GM23338 (cell line): ENCODE data around the gene BTBD9. TPM values are rescaled to one million over a fixed set of nuclear protein-coding genes. Genes with fewer than 3 reads are reported as not detected.

Experiments used
- ATAC-seq: fragments of 200-7000 bp; cut with Tn5 transposase; 3 replicates; pipeline ENCODE4 v1.9.1; 2020
- DNase-seq: peaks from one replicate; pipeline ENCODE4 v3.0.0-alpha.2; 2015; ENCODE audit warnings: low spot score
- H2AFZ ChIP-seq: fragments of 200-600 bp; sonication (generic); 2 replicates; pipeline ENCODE4 v1.8.0; 2016; ENCODE audit warnings: antibody characterized with exemption, mild to moderate bottlenecking, moderate library complexity
- H3F3A ChIP-seq: fragments of 200-600 bp; sonication (generic); replicated peaks from 2 replicates; pipeline ENCODE4 v1.8.0; 2017; ENCODE audit warnings: antibody characterized with exemption, mixed run types, low read depth
- H3K27ac ChIP-seq: fragments of 200-600 bp; sonication (generic); 2 replicates; pipeline ENCODE4 v1.6.1; 2016; ENCODE audit warnings: low read depth
- H3K27me3 ChIP-seq: fragments of 200-600 bp; sonication (generic); 2 replicates; pipeline ENCODE4 v1.8.0; 2016; ENCODE audit warnings: mild to moderate bottlenecking, mixed run types, moderate library complexity; ENCODE audit not compliant: insufficient read depth
- H3K36me3 ChIP-seq: fragments of 200-600 bp; sonication (generic); 2 replicates; pipeline ENCODE4 v1.8.0; 2016; ENCODE audit warnings: mild to moderate bottlenecking; ENCODE audit not compliant: insufficient read depth
- H3K4me1 ChIP-seq: fragments of 200-600 bp; sonication (generic); 2 replicates; pipeline ENCODE4 v1.8.0; 2016; ENCODE audit warnings: mild to moderate bottlenecking, moderate library complexity; ENCODE audit not compliant: insufficient read depth
- H3K4me2 ChIP-seq: fragments of 200-600 bp; sonication (generic); 2 replicates; pipeline ENCODE4 v1.7.1; 2017; ENCODE audit warnings: mixed run types
- H3K4me3 ChIP-seq: fragments of 200-600 bp; sonication (generic); 2 replicates; pipeline ENCODE4 v1.6.1; 2016; ENCODE audit warnings: mixed run types
- H3K79me2 ChIP-seq: fragments of 200-600 bp; sonication (generic); replicated peaks from 2 replicates; pipeline ENCODE4 v1.8.0; 2017; ENCODE audit warnings: mild to moderate bottlenecking; ENCODE audit not compliant: insufficient read depth
- H3K9me2 ChIP-seq: fragments of 200-600 bp; sonication (generic); 2 replicates; pipeline ENCODE4 v1.8.0; 2017; ENCODE audit not compliant: insufficient read depth
- H4K20me1 ChIP-seq: fragments of 200-600 bp; sonication (generic); replicated peaks from 2 replicates; pipeline ENCODE4 v1.8.0; 2017; ENCODE audit warnings: mild to moderate bottlenecking; ENCODE audit not compliant: insufficient read depth
- H3K27ac Mint-ChIP-seq: 2 replicates; pipeline ENCODE4 v1.8.0; 2020; ENCODE audit warnings: inconsistent platforms, mild to moderate bottlenecking, moderate library complexity, mixed read lengths
- H3K27me3 Mint-ChIP-seq: 3 replicates; pipeline ENCODE4 v1.8.0; 2022; ENCODE audit warnings: low read depth, mild to moderate bottlenecking, moderate library complexity, mixed read lengths, inconsistent platforms; ENCODE audit not compliant: insufficient read depth, poor library complexity
- H3K36me3 Mint-ChIP-seq: 3 replicates; pipeline ENCODE4 v1.8.0; 2021; ENCODE audit warnings: low read depth, mild to moderate bottlenecking, inconsistent platforms, moderate library complexity, mixed read lengths
- H3K4me1 Mint-ChIP-seq: 3 replicates; pipeline ENCODE4 v1.8.0; 2020; ENCODE audit warnings: mild to moderate bottlenecking, inconsistent platforms, mixed read lengths
- H3K4me3 Mint-ChIP-seq: 3 replicates; pipeline ENCODE4 v1.8.0; 2021; ENCODE audit warnings: moderate library complexity, mild to moderate bottlenecking, inconsistent platforms, mixed read lengths
- H3K9me3 Mint-ChIP-seq: 3 replicates; pipeline ENCODE4 v1.8.0; 2020; ENCODE audit warnings: moderate library complexity, mild to moderate bottlenecking, inconsistent platforms, mixed read lengths
- CREB1 ChIP-seq: fragments of 250-450 bp; sonication (Bioruptor Pico); IDR thresholded peaks from 2 replicates; pipeline ENCODE4 v1.5.0; 2020; ENCODE audit warnings: low read depth, mild to moderate bottlenecking, moderate library complexity
- EZH2 ChIP-seq: fragments of 200-600 bp; sonication (generic); IDR thresholded peaks from one replicate; pipeline ENCODE4 v1.8.0; 2017; ENCODE audit warnings: antibody characterized with exemption, mild to moderate bottlenecking, low read depth; ENCODE audit not compliant: unreplicated experiment
- JUNB ChIP-seq: IDR thresholded peaks from one replicate; pipeline ENCODE4 v1.6.1; 2016; ENCODE audit warnings: antibody characterized with exemption; ENCODE audit not compliant: unreplicated experiment
- NANOG ChIP-seq: IDR thresholded peaks from 2 replicates; pipeline ENCODE4 v1.6.1; 2016; ENCODE audit warnings: antibody characterized with exemption, borderline replicate concordance
- POLR2AphosphoS5 ChIP-seq: IDR thresholded peaks from 2 replicates; pipeline ENCODE4 v1.6.1; 2016; ENCODE audit warnings: antibody characterized with exemption, low read depth
- STAT1 ChIP-seq: IDR thresholded peaks from one replicate; pipeline ENCODE4 v1.6.1; 2016; ENCODE audit warnings: antibody characterized with exemption; ENCODE audit not compliant: unreplicated experiment
- ZNF114 ChIP-seq: fragments of 250-450 bp; sonication (Bioruptor Pico); IDR thresholded peaks from 2 replicates; pipeline ENCODE4 v1.5.0; 2020; ENCODE audit warnings: mild to moderate bottlenecking, moderate library complexity
- ZNF331 ChIP-seq: fragments of 250-450 bp; sonication (Bioruptor Pico); IDR thresholded peaks from 2 replicates; pipeline ENCODE4 v1.5.0; 2020; ENCODE audit warnings: low read depth, mild to moderate bottlenecking, moderate library complexity
- polyA plus RNA-seq: library from polyadenylated mRNA; unstranded; fragments of >200 nt; fragmentation: Nextera tagmentation; extraction: Ambion mirVana; gene quantifications from 2 replicates; pipeline ENCODE4 v1.2.1, GENCODE V29; 2016
- total RNA-seq: library from RNA; depleted of rRNA; stranded (reverse); fragments of >200 nt; shearing (Covaris generic); gene quantifications from 2 replicates; pipeline ENCODE4 v1.2.3, GENCODE V29; 2014
- TF ChIP-seq, protein P1 (sequence below), 2 experiments: fragments of 200-600 bp in 1 of 2; sonication (generic) in 1 of 2; conservative IDR thresholded peaks; 2 replicates each; pipeline versions ENCODE4 v1.5.1 to v1.6.1; 2016 to 2017; ENCODE audit warnings: antibody characterized with exemption in 2 of 2, low read depth in 2 of 2, mild to moderate bottlenecking in 2 of 2, moderate library complexity in 1 of 2
- TF ChIP-seq, protein P2 (sequence below): IDR thresholded peaks from one replicate; pipeline ENCODE4 v1.6.1; 2018; ENCODE audit warnings: antibody characterized with exemption; ENCODE audit not compliant: unreplicated experiment
- TF ChIP-seq, protein P3 (sequence below): IDR thresholded peaks from 2 replicates; pipeline ENCODE4 v1.6.1; 2016; ENCODE audit warnings: antibody characterized with exemption
- TF ChIP-seq, protein P4 (sequence below): fragments of 250-450 bp; sonication (Bioruptor Pico); IDR thresholded peaks from 2 replicates; pipeline ENCODE4 v1.5.0; 2020; ENCODE audit warnings: mild to moderate bottlenecking, moderate library complexity

BTBD9 gene
- total and polyA plus RNA-seq, 2 experiments from 2014 or later = 4.2 to 5.3 TPM

DNA sequence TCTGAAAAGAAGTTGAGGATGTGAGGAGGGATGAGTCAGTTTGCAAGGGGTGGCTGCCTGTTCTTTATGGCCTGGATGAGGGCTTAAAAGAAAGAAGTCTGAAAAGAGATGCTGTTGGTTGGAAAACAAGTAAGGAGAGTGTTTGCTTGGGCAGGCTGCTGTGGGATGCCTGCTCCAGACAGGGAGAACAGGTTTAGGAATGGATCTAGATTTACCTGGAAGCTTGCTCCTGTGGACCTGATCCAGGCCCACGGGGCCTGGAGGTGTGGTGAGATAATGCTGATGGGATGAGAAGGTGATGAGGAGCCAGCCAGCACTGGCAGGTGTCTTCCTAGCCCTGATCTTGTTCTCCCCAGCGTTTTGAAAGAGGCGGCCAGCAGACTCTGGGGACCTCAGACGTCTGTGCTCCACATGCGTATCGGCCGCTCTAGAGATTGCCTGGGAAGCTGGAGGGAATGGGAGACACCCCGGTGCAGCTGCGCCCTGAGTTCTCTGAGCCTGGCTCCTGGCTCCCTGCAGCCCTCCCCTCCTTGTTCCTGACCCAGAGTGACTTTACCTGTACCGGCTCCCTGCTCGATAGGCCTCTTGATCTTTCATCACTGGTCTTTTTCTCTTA is 488.9 kb downstream of the BTBD9 start:
- H3K27me3 Mint-ChIP-seq = peaks cover 10% of the 10 kb centered on the region
- H3K4me1 ChIP-seq = peaks cover 8% of the 10 kb centered on the region
- no peak overlapping the region for H3K4me2 ChIP-seq
- peaks cover 40% of the 10 kb centered on the region for H3K4me1 Mint-ChIP-seq
- no peaks in the 10 kb centered on the region for H3K36me3 Mint-ChIP-seq
- H3K79me2 ChIP-seq = peaks cover 10% of the 10 kb centered on the region; the same call in 1 of the 2 replicates
- H3F3A ChIP-seq = no peaks in the 10 kb centered on the region
- H3K27ac ChIP-seq = no peak overlapping the region
- H3K4me3 ChIP-seq = no peak overlapping the region
- DNase-seq = no peak
- no peaks in the 10 kb centered on the region for H3K9me3 Mint-ChIP-seq
- ATAC-seq = no peak
- H4K20me1 ChIP-seq = 0 out of 2 replicates have a peak, but pooled peaks cover 3% of the 10 kb centered on the region
- H2AFZ ChIP-seq = no peak overlapping the region
- no peaks in the 10 kb centered on the region for H3K36me3 ChIP-seq
- H3K4me3 Mint-ChIP-seq = no peak overlapping the region
- no peaks in the 10 kb centered on the region for H3K27me3 ChIP-seq
- no peak for TF ChIP-seq CREB1
- TF ChIP-seq ZNF331 = no peak
- TF ChIP-seq, protein P1, sequence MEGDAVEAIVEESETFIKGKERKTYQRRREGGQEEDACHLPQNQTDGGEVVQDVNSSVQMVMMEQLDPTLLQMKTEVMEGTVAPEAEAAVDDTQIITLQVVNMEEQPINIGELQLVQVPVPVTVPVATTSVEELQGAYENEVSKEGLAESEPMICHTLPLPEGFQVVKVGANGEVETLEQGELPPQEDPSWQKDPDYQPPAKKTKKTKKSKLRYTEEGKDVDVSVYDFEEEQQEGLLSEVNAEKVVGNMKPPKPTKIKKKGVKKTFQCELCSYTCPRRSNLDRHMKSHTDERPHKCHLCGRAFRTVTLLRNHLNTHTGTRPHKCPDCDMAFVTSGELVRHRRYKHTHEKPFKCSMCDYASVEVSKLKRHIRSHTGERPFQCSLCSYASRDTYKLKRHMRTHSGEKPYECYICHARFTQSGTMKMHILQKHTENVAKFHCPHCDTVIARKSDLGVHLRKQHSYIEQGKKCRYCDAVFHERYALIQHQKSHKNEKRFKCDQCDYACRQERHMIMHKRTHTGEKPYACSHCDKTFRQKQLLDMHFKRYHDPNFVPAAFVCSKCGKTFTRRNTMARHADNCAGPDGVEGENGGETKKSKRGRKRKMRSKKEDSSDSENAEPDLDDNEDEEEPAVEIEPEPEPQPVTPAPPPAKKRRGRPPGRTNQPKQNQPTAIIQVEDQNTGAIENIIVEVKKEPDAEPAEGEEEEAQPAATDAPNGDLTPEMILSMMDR (conservative IDR thresholded peaks at IDR 0.05; ENCODE audit: low read depth in 2 of 2) = no peak
- no peak for TF ChIP-seq EZH2
- TF ChIP-seq, protein P2, sequence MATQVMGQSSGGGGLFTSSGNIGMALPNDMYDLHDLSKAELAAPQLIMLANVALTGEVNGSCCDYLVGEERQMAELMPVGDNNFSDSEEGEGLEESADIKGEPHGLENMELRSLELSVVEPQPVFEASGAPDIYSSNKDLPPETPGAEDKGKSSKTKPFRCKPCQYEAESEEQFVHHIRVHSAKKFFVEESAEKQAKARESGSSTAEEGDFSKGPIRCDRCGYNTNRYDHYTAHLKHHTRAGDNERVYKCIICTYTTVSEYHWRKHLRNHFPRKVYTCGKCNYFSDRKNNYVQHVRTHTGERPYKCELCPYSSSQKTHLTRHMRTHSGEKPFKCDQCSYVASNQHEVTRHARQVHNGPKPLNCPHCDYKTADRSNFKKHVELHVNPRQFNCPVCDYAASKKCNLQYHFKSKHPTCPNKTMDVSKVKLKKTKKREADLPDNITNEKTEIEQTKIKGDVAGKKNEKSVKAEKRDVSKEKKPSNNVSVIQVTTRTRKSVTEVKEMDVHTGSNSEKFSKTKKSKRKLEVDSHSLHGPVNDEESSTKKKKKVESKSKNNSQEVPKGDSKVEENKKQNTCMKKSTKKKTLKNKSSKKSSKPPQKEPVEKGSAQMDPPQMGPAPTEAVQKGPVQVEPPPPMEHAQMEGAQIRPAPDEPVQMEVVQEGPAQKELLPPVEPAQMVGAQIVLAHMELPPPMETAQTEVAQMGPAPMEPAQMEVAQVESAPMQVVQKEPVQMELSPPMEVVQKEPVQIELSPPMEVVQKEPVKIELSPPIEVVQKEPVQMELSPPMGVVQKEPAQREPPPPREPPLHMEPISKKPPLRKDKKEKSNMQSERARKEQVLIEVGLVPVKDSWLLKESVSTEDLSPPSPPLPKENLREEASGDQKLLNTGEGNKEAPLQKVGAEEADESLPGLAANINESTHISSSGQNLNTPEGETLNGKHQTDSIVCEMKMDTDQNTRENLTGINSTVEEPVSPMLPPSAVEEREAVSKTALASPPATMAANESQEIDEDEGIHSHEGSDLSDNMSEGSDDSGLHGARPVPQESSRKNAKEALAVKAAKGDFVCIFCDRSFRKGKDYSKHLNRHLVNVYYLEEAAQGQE = no peak
- no peak for TF ChIP-seq POLR2AphosphoS5
- no peak for TF ChIP-seq ZNF114 (CRISPR knock-in tag)
- TF ChIP-seq STAT1 = no peak
- TF ChIP-seq, protein P3, sequence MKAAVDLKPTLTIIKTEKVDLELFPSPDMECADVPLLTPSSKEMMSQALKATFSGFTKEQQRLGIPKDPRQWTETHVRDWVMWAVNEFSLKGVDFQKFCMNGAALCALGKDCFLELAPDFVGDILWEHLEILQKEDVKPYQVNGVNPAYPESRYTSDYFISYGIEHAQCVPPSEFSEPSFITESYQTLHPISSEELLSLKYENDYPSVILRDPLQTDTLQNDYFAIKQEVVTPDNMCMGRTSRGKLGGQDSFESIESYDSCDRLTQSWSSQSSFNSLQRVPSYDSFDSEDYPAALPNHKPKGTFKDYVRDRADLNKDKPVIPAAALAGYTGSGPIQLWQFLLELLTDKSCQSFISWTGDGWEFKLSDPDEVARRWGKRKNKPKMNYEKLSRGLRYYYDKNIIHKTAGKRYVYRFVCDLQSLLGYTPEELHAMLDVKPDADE = no peak
- TF ChIP-seq, protein P4, sequence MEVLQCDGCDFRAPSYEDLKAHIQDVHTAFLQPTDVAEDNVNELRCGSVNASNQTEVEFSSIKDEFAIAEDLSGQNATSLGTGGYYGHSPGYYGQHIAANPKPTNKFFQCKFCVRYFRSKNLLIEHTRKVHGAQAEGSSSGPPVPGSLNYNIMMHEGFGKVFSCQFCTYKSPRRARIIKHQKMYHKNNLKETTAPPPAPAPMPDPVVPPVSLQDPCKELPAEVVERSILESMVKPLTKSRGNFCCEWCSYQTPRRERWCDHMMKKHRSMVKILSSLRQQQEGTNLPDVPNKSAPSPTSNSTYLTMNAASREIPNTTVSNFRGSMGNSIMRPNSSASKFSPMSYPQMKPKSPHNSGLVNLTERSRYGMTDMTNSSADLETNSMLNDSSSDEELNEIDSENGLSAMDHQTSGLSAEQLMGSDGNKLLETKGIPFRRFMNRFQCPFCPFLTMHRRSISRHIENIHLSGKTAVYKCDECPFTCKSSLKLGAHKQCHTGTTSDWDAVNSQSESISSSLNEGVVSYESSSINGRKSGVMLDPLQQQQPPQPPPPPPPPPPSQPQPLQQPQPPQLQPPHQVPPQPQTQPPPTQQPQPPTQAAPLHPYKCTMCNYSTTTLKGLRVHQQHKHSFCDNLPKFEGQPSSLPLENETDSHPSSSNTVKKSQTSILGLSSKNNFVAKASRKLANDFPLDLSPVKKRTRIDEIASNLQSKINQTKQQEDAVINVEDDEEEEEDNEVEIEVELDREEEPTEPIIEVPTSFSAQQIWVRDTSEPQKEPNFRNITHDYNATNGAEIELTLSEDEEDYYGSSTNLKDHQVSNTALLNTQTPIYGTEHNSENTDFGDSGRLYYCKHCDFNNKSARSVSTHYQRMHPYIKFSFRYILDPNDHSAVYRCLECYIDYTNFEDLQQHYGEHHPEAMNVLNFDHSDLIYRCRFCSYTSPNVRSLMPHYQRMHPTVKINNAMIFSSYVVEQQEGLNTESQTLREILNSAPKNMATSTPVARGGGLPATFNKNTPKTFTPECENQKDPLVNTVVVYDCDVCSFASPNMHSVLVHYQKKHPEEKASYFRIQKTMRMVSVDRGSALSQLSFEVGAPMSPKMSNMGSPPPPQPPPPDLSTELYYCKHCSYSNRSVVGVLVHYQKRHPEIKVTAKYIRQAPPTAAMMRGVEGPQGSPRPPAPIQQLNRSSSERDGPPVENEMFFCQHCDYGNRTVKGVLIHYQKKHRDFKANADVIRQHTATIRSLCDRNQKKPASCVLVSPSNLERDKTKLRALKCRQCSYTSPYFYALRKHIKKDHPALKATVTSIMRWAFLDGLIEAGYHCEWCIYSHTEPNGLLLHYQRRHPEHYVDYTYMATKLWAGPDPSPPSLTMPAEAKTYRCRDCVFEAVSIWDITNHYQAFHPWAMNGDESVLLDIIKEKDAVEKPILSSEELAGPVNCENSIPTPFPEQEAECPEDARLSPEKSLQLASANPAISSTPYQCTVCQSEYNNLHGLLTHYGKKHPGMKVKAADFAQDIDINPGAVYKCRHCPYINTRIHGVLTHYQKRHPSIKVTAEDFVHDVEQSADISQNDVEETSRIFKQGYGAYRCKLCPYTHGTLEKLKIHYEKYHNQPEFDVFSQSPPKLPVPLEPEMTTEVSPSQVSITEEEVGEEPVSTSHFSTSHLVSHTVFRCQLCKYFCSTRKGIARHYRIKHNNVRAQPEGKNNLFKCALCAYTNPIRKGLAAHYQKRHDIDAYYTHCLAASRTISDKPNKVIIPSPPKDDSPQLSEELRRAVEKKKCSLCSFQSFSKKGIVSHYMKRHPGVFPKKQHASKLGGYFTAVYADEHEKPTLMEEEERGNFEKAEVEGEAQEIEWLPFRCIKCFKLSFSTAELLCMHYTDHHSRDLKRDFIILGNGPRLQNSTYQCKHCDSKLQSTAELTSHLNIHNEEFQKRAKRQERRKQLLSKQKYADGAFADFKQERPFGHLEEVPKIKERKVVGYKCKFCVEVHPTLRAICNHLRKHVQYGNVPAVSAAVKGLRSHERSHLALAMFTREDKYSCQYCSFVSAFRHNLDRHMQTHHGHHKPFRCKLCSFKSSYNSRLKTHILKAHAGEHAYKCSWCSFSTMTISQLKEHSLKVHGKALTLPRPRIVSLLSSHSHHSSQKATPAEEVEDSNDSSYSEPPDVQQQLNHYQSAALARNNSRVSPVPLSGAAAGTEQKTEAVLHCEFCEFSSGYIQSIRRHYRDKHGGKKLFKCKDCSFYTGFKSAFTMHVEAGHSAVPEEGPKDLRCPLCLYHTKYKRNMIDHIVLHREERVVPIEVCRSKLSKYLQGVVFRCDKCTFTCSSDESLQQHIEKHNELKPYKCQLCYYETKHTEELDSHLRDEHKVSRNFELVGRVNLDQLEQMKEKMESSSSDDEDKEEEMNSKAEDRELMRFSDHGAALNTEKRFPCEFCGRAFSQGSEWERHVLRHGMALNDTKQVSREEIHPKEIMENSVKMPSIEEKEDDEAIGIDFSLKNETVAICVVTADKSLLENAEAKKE (CRISPR knock-in tag) = no peak
- no peak for TF ChIP-seq JUNB
- TF ChIP-seq NANOG = no peak
- no peaks in the 10 kb centered on the region for H3K9me2 ChIP-seq
- H3K27ac Mint-ChIP-seq = no peak overlapping the region
